ENCODE measurements around the gene MARK3. TPM values are rescaled to one million over a fixed set of nuclear protein-coding genes. Genes with fewer than 3 reads are reported as not detected.

Gene MARK3
- total and polyA plus RNA-seq, 2 donors (not counting 1 experiment from before 2014, with no cell fraction given): 73.0 to 142 TPM

DNA sequence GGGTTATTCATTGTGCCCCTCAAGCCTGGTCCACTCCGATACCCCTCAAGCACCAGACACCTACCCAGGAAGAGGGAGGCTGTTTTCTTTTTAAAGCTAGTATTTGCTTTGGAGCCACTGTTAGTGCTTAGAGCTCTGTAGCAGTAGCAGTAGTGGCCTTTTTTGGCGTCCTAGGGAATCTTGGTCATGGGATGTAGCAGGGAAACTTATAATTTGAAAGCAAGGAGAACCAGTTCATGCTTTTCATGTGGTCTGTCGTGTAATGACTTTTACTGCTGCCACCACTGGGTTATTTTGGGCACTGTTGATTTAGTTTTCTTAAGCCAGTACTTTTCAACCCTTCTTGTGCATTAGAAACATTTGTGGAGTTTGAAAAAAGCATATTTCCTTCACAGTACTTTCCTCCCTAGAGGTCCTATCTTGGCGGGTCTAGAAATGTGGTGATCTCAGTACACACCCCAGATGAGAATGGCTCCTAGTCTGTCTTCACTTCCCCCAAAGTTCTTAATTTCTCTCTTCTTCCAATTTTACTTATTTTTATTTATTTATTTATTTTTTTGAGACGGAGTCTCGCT lies 49.7 kb downstream of the MARK3 start:
- H3K9me3 Mint-ChIP-seq (ENCODE audit: insufficient read depth): no peaks in the 10 kb centered on the region
- no peak overlapping the region for H3K27ac Mint-ChIP-seq
- ATAC-seq (ENCODE audit: low read depth) (no peak), DNase-seq (no peak)
- no peak overlapping the region for H3K27ac ChIP-seq (ENCODE audit: low read length in 2 of 2)
- no peak overlapping the region for H3K4me3 Mint-ChIP-seq
- H3K4me3 ChIP-seq (ENCODE audit: control extremely low read depth in 1 of 5, extremely low read depth in 1 of 5, insufficient read depth in 1 of 5, low read depth in 2 of 5, low read length in 4 of 5): no peak overlapping the region
- H3K9me3 ChIP-seq (ENCODE audit: control extremely low read depth in 1 of 3, control insufficient read depth in 2 of 3, insufficient read depth in 1 of 3, low read length in 2 of 3): no peaks in the 10 kb centered on the region
- no peak overlapping the region for H3K4me2 ChIP-seq (replicated peaks; ENCODE audit: low read depth, low read length, poor library complexity, severe bottlenecking)
- H3K4me1 ChIP-seq (ENCODE audit: control insufficient read depth in 2 of 2, insufficient read depth in 2 of 2, low read length in 2 of 2): no peaks in the 10 kb centered on the region
- H3K79me2 ChIP-seq (ENCODE audit: control insufficient read depth, insufficient read depth, low read length): peaks cover 94% of the 10 kb centered on the region
- peaks cover 52% of the 10 kb centered on the region for H4K20me1 ChIP-seq (ENCODE audit: control insufficient read depth, insufficient read depth, low read length, poor library complexity, severe bottlenecking)
- POLR2A ChIA-PET: interaction anchor here (0.6 kb wide), 1 partner anchor 8 kb away, joined by 4 read pairs; no protein-coding TSS in a partner anchor
- peaks cover 2 to 29% of the 10 kb centered on the region in 2 experiments for H3K36me3 ChIP-seq (replicated peaks in 1 of 2; ENCODE audit: control extremely low read depth in 1 of 2, control insufficient read depth in 1 of 2, extremely low read depth in 1 of 2, insufficient read depth in 2 of 2, low read length in 1 of 2)
- peaks cover 19% of the 10 kb centered on the region for H3K4me1 Mint-ChIP-seq
- intact Hi-C loops (cut with micrococcal nuclease): no loop called here
- no peak for TF ChIP-seq CTCF (IDR thresholded peaks at IDR 0.05)
- no peak for TF ChIP-seq EZH2 (IDR thresholded peaks at IDR 0.05; ENCODE audit: borderline replicate concordance, insufficient read depth, low read depth, low read length, poor library complexity, severe bottlenecking)
- H3K27me3 Mint-ChIP-seq: no peaks in the 10 kb centered on the region
- CTCF ChIA-PET: no interaction called here
- no peak overlapping the region for H3K9ac ChIP-seq (ENCODE audit: low read length)
- 100% methylated on average over 1 of the region's 6 CpGs for WGBS (ENCODE audit: insufficient coverage)
- no peaks in the 10 kb centered on the region for H3K27me3 ChIP-seq (replicated peaks in 1 of 4; ENCODE audit: control extremely low read depth in 1 of 4, control insufficient read depth in 3 of 4, insufficient read depth in 4 of 4, low read length in 3 of 4)
- no peak overlapping the region for H2AFZ ChIP-seq (ENCODE audit: insufficient read depth, low read depth, low read length, poor library complexity, severe bottlenecking)

GRCh38 chr14:103436533-103436932 lies 51.3 kb downstream of the MARK3 start:
- Mint-ChIP-seq H3K4me1 (peaks cover 12% of the 10 kb centered on the region), H3K27ac (no peak overlapping the region), H3K9me3 (ENCODE audit: insufficient read depth) (no peaks in the 10 kb centered on the region), H3K27me3 (no peaks in the 10 kb centered on the region), H3K4me3 (no peak overlapping the region)
- ATAC-seq (ENCODE audit: low read depth) (no peak), DNase-seq (no peak)
- ChIA-PET POLR2A (no interaction called here), CTCF (no interaction called here)
- Histone ChIP-seq H3K4me1 (ENCODE audit: control insufficient read depth in 2 of 2, insufficient read depth in 2 of 2, low read length in 2 of 2) (no peaks in the 10 kb centered on the region), H2AFZ (ENCODE audit: insufficient read depth, low read depth, low read length, poor library complexity, severe bottlenecking) (no peak overlapping the region), H3K27me3 (replicated peaks in 1 of 4; ENCODE audit: control extremely low read depth in 1 of 4, control insufficient read depth in 3 of 4, insufficient read depth in 4 of 4, low read length in 3 of 4) (no peaks in the 10 kb centered on the region), H3K9me3 (ENCODE audit: control extremely low read depth in 1 of 3, control insufficient read depth in 2 of 3, insufficient read depth in 1 of 3, low read length in 2 of 3) (no peaks in the 10 kb centered on the region), H3K9ac (ENCODE audit: low read length) (no peak overlapping the region), H3K4me2 (replicated peaks; ENCODE audit: low read depth, low read length, poor library complexity, severe bottlenecking) (no peak overlapping the region), H3K36me3 (replicated peaks in 1 of 2; ENCODE audit: control extremely low read depth in 1 of 2, control insufficient read depth in 1 of 2, extremely low read depth in 1 of 2, insufficient read depth in 2 of 2, low read length in 1 of 2) (peaks cover 2 to 34% of the 10 kb centered on the region in 2 experiments), H3K4me3 (ENCODE audit: control extremely low read depth in 1 of 5, extremely low read depth in 1 of 5, insufficient read depth in 1 of 5, low read depth in 2 of 5, low read length in 4 of 5) (no peak overlapping the region), H3K27ac (ENCODE audit: low read length in 2 of 2) (no peak overlapping the region), H4K20me1 (ENCODE audit: control insufficient read depth, insufficient read depth, low read length, poor library complexity, severe bottlenecking) (peaks cover 43% of the 10 kb centered on the region), H3K79me2 (ENCODE audit: control insufficient read depth, insufficient read depth, low read length) (peaks cover 95% of the 10 kb centered on the region)
- no CpG with 5 or more reads among the region's 5 CpGs for WGBS (ENCODE audit: insufficient coverage)
- intact Hi-C loops (cut with micrococcal nuclease): no loop called here
- TF ChIP-seq CTCF (IDR thresholded peaks at IDR 0.05) (no peak), EZH2 (IDR thresholded peaks at IDR 0.05; ENCODE audit: borderline replicate concordance, insufficient read depth, low read depth, low read length, poor library complexity, severe bottlenecking) (no peak)

Measured in B cell (primary cell).